HepG2 (cell line): ENCODE results near the gene AP3D1. TPM values are rescaled to one million over a fixed set of nuclear protein-coding genes. Genes with fewer than 3 reads are reported as not detected.

Experiments used
- BRD4 ChIP-seq: sonication (generic); formaldehyde crosslinking; IDR thresholded peaks from 2 replicates; pipeline ENCODE4 v1.4.0; 2020; ENCODE audit warnings: missing genetic modification reagents
- FOXA3 ChIP-seq: IDR thresholded peaks from 2 replicates; pipeline ENCODE4 v1.6.1; 2016; ENCODE audit warnings: missing genetic modification reagents, missing compliant biosample characterization
- JDP2 ChIP-seq: sonication (generic); formaldehyde crosslinking; IDR thresholded peaks from 2 replicates; pipeline ENCODE4 v1.8.1; 2022; ENCODE audit warnings: missing genetic modification reagents, borderline replicate concordance
- KLF6 ChIP-seq: IDR thresholded peaks from 2 replicates; pipeline ENCODE4 v1.8.0; 2016; ENCODE audit warnings: missing biosample characterization, missing genetic modification reagents
- NFRKB ChIP-seq: fragments of 450-650 bp; IDR thresholded peaks from 2 replicates; pipeline ENCODE4 v1.6.1; 2017
- ZFYVE20 ChIP-seq: sonication (generic); formaldehyde crosslinking; IDR thresholded peaks from 2 replicates; pipeline ENCODE4 v1.8.0; 2023; ENCODE audit warnings: low read depth, mild to moderate bottlenecking, moderate library complexity, missing genetic modification reagents, borderline replicate concordance
- ZNF24 ChIP-seq: fragments of 450-650 bp; IDR thresholded peaks from 2 replicates; pipeline ENCODE4 v1.6.1; 2017; ENCODE audit warnings: antibody characterized with exemption, mild to moderate bottlenecking
- ZNF496 ChIP-seq: sonication (generic); formaldehyde crosslinking; IDR thresholded peaks from 2 replicates; pipeline ENCODE4 v1.8.1; 2023; ENCODE audit warnings: mild to moderate bottlenecking, moderate library complexity, missing genetic modification reagents; ENCODE audit not compliant: insufficient replicate concordance
- ZNF543 ChIP-seq: sonication (generic); formaldehyde crosslinking; IDR thresholded peaks from 2 replicates; pipeline ENCODE4 v1.4.0; 2020; ENCODE audit warnings: mild to moderate bottlenecking, missing genetic modification reagents
- ZNF550 ChIP-seq: sonication (generic); formaldehyde crosslinking; IDR thresholded peaks from 2 replicates; pipeline ENCODE4 v1.4.0; 2020; ENCODE audit warnings: mild to moderate bottlenecking, missing genetic modification reagents, borderline replicate concordance
- ZNF619 ChIP-seq: sonication (generic); formaldehyde crosslinking; IDR thresholded peaks from 2 replicates; pipeline ENCODE4 v1.4.0; 2020; ENCODE audit warnings: mild to moderate bottlenecking, missing genetic modification reagents
- polyA plus RNA-seq, 8 experiments: library from polyadenylated mRNA; depleted of rRNA in 3 of 8; stranded (reverse) in 7 of 8; unstranded in 1 of 8; fragments of >200 nt; fragmentation: Illumina TruSeq in 4 of 8; extraction: Trizol in 4 of 8; gene quantifications; 2 replicates each; pipeline versions ENCODE4 v1.2.1 to v1.2.3, GENCODE V29; 2011 to 2016; ENCODE audit warnings: low read depth in 4 of 8, missing spikeins in 1 of 8, mixed read lengths in 1 of 8; ENCODE audit not compliant: insufficient read depth in 1 of 8
- total RNA-seq, 5 experiments: library from RNA; depleted of rRNA; stranded (reverse); fragments of >200 nt; fragmentation: Illumina TruSeq; extraction: Trizol; gene quantifications; 2 replicates each; pipeline ENCODE4 v1.2.3, GENCODE V29; 2016; ENCODE audit warnings: low read depth in 1 of 5
- TF ChIP-seq, protein P1 (sequence below): sonication (generic); formaldehyde crosslinking; IDR thresholded peaks from 2 replicates; pipeline ENCODE4 v1.4.0; 2020; ENCODE audit warnings: missing genetic modification reagents
- TF ChIP-seq, protein P2 (sequence below): sonication (generic); formaldehyde crosslinking; IDR thresholded peaks from 2 replicates; pipeline ENCODE4 v1.5.1; 2020; ENCODE audit warnings: missing genetic modification reagents, mild to moderate bottlenecking, borderline replicate concordance
- TF ChIP-seq, protein P3 (sequence below): sonication (generic); formaldehyde crosslinking; IDR thresholded peaks from 2 replicates; pipeline ENCODE4 v1.5.0; 2020; ENCODE audit warnings: missing genetic modification reagents, mild to moderate bottlenecking, borderline replicate concordance
- TF ChIP-seq, protein P4 (sequence below): sonication (generic); formaldehyde crosslinking; IDR thresholded peaks from 2 replicates; pipeline ENCODE4 v1.4.0; 2020; ENCODE audit warnings: missing genetic modification reagents

AP3D1 gene
- total and polyA plus RNA-seq, 2 of the 13 experiments (the other 11 are each of a cell fraction or from before 2014, with no cell fraction given) = 68.0 to 82.6 TPM

DNA sequence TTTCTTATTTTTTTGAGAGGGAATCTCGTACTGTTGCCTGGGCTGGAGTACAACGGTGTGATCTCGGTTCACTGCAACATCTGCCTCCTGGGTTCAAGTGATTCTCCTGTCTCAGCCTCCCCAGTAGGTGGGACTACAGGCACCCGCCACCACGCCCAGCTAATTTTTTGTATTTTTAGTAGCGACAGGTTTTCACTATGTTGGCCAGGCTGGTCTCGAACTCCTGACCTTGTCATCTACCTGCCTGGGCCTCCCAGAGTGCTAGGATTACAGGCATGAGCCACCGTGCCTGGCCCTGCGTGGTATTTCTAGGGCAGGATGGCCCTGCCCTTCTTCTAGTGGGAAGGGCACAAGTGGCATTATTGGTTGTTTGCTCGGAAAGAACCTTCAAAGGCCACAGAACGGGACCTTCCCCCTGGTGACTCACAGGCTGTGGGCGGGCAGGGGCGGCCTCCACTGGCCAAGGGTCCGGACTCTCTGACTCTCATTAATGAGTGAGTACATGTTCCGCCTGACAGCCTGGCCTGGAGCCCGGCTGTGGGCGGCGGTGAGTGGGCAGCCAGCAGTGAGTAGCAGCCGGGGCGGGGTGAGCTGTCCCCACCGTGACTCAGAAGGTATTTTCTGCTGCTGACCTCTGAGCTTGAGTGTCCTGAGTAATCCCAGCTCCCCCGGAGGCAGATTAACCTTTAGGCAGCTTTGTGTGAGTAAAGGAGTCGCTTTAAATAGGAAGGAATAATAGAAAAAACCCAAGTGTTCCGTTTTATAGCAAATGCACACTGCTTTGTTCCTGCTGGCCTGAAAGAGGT lies 17.5 kb upstream of the AP3D1 start (continued):
- TF ChIP-seq, protein P1, sequence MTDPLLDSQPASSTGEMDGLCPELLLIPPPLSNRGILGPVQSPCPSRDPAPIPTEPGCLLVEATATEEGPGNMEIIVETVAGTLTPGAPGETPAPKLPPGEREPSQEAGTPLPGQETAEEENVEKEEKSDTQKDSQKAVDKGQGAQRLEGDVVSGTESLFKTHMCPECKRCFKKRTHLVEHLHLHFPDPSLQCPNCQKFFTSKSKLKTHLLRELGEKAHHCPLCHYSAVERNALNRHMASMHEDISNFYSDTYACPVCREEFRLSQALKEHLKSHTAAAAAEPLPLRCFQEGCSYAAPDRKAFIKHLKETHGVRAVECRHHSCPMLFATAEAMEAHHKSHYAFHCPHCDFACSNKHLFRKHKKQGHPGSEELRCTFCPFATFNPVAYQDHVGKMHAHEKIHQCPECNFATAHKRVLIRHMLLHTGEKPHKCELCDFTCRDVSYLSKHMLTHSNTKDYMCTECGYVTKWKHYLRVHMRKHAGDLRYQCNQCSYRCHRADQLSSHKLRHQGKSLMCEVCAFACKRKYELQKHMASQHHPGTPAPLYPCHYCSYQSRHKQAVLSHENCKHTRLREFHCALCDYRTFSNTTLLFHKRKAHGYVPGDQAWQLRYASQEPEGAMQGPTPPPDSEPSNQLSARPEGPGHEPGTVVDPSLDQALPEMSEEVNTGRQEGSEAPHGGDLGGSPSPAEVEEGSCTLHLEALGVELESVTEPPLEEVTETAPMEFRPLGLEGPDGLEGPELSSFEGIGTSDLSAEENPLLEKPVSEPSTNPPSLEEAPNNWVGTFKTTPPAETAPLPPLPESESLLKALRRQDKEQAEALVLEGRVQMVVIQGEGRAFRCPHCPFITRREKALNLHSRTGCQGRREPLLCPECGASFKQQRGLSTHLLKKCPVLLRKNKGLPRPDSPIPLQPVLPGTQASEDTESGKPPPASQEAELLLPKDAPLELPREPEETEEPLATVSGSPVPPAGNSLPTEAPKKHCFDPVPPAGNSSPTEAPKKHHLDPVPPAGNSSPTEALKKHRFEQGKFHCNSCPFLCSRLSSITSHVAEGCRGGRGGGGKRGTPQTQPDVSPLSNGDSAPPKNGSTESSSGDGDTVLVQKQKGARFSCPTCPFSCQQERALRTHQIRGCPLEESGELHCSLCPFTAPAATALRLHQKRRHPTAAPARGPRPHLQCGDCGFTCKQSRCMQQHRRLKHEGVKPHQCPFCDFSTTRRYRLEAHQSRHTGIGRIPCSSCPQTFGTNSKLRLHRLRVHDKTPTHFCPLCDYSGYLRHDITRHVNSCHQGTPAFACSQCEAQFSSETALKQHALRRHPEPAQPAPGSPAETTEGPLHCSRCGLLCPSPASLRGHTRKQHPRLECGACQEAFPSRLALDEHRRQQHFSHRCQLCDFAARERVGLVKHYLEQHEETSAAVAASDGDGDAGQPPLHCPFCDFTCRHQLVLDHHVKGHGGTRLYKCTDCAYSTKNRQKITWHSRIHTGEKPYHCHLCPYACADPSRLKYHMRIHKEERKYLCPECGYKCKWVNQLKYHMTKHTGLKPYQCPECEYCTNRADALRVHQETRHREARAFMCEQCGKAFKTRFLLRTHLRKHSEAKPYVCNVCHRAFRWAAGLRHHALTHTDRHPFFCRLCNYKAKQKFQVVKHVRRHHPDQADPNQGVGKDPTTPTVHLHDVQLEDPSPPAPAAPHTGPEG (CRISPR knock-in tag) = peak; percentile 91
- TF ChIP-seq, protein P2, sequence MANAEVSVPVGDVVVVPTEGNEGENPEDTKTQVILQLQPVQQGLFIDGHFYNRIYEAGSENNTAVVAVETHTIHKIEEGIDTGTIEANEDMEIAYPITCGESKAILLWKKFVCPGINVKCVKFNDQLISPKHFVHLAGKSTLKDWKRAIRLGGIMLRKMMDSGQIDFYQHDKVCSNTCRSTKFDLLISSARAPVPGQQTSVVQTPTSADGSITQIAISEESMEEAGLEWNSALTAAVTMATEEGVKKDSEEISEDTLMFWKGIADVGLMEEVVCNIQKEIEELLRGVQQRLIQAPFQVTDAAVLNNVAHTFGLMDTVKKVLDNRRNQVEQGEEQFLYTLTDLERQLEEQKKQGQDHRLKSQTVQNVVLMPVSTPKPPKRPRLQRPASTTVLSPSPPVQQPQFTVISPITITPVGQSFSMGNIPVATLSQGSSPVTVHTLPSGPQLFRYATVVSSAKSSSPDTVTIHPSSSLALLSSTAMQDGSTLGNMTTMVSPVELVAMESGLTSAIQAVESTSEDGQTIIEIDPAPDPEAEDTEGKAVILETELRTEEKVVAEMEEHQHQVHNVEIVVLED (CRISPR knock-in tag) = peak; percentile 81
- no peak for TF ChIP-seq ZNF619 (CRISPR knock-in tag)
- TF ChIP-seq ZFYVE20 (CRISPR knock-in tag) = no peak
- TF ChIP-seq, protein P3, sequence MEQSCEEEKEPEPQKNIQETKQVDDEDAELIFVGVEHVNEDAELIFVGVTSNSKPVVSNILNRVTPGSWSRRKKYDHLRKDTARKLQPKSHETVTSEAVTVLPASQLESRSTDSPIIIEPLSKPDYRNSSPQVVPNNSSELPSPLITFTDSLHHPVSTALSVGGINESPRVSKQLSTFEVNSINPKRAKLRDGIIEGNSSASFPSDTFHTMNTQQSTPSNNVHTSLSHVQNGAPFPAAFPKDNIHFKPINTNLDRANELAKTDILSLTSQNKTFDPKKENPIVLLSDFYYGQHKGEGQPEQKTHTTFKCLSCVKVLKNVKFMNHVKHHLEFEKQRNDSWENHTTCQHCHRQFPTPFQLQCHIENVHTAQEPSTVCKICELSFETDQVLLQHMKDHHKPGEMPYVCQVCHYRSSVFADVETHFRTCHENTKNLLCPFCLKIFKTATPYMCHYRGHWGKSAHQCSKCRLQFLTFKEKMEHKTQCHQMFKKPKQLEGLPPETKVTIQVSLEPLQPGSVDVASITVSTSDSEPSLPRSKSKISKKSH (CRISPR knock-in tag) = no peak
- TF ChIP-seq NFRKB = no peak
- no peak for TF ChIP-seq JDP2
- peak; percentile 93 for TF ChIP-seq ZNF543
- TF ChIP-seq KLF6 (CRISPR knock-in tag) = no peak
- peak; percentile 85 for TF ChIP-seq FOXA3
- TF ChIP-seq, protein P4, sequence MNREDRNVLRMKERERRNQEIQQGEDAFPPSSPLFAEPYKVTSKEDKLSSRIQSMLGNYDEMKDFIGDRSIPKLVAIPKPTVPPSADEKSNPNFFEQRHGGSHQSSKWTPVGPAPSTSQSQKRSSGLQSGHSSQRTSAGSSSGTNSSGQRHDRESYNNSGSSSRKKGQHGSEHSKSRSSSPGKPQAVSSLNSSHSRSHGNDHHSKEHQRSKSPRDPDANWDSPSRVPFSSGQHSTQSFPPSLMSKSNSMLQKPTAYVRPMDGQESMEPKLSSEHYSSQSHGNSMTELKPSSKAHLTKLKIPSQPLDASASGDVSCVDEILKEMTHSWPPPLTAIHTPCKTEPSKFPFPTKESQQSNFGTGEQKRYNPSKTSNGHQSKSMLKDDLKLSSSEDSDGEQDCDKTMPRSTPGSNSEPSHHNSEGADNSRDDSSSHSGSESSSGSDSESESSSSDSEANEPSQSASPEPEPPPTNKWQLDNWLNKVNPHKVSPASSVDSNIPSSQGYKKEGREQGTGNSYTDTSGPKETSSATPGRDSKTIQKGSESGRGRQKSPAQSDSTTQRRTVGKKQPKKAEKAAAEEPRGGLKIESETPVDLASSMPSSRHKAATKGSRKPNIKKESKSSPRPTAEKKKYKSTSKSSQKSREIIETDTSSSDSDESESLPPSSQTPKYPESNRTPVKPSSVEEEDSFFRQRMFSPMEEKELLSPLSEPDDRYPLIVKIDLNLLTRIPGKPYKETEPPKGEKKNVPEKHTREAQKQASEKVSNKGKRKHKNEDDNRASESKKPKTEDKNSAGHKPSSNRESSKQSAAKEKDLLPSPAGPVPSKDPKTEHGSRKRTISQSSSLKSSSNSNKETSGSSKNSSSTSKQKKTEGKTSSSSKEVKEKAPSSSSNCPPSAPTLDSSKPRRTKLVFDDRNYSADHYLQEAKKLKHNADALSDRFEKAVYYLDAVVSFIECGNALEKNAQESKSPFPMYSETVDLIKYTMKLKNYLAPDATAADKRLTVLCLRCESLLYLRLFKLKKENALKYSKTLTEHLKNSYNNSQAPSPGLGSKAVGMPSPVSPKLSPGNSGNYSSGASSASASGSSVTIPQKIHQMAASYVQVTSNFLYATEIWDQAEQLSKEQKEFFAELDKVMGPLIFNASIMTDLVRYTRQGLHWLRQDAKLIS (CRISPR knock-in tag) = no peak; the same call in 1 of the 2 replicates
- TF ChIP-seq ZNF550 (CRISPR knock-in tag) = no peak
- TF ChIP-seq ZNF496 (CRISPR knock-in tag) = no peak
- TF ChIP-seq ZNF24 = peak; percentile 9; the same call in 1 of the 2 replicates
- TF ChIP-seq BRD4 = peak; percentile 32; the same call in 1 of the 2 replicates
